AG04449 (cell line): ENCODE measurements around the gene COTL1.
A peak's percentile ranks its signal among the peaks of the same experiment; 100 is the strongest.
"Not testable (repeated sequence)": the region's sequence is repeated elsewhere in the genome, so short reads cannot be mapped to it uniquely, and the experiment has no call there.

Experiments used
- CTCF ChIA-PET: fragments of 350-600 bp; formaldehyde crosslinking; extraction: SDS; loops from one replicate; lab custom pipeline; 2021; ENCODE audit warnings: antibody characterized with exemption; lab: Yijun Ruan, JAX
- POLR2A ChIA-PET: fragments of 400-600, 350-600 bp; formaldehyde crosslinking; extraction: SDS; loops from one replicate; lab custom pipeline; 2020; ENCODE audit warnings: antibody characterized with exemption, inconsistent platforms; lab: Yijun Ruan, JAX
- DNase-seq: peaks from one replicate; pipeline ENCODE4 v3.0.0-alpha.2; 2010; ENCODE audit warnings: low read depth, low spot score
- H3K4me3 ChIP-seq: 2 replicates; pipeline ENCODE4 v1.5.1; 2011; ENCODE audit warnings: low read depth, mild to moderate bottlenecking, control low read depth, low read length
- TF ChIP-seq, protein P1 (sequence below): IDR thresholded peaks from one replicate; pipeline ENCODE4 v1.5.1; 2011; ENCODE audit warnings: mild to moderate bottlenecking, moderate library complexity, low read length, control low read depth, inconsistent platforms; ENCODE audit not compliant: insufficient read depth; ENCODE audit errors: missing control alignments

Gene COTL1

DNA sequence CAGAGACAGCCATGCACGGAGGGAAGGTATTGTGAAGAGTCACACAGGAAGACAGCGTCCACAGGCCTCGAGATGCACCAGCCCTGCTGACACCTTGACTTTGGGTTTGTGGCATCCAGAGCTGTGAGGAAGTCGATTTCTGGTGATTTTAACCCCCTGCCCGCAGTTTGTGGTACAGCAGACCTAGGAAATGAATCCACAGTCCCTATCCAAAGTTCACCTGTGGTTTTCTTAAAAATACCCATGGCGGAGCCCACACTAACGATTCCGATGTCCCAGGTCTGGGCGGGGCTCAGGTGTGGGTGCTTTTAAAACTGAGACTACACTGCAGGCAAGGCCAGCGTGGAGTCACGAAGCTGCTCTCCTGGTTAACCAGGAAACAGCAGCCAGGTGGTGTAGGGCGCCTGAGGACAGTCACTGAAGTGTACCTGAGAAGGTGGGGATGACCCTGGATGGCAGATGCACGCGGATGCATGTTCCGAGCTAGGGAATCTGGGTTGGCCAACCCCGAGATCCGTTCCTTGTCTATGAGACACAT lies 99.0 kb downstream of the COTL1 start:
- ChIA-PET CTCF (interaction anchor here (0.9 to 5.8 kb wide), 8 partner anchors 8 to 220 kb away, joined by 4 to 45 read pairs (median 10); no protein-coding TSS in a partner anchor), POLR2A (interaction anchor here (0.7 to 1.4 kb wide), 2 partner anchors 9 to 13 kb away, joined by 3 to 4 read pairs; no protein-coding TSS in a partner anchor)
- no peak overlapping the region for H3K4me3 ChIP-seq
- DNase-seq, result no peak
- TF ChIP-seq, protein P1, sequence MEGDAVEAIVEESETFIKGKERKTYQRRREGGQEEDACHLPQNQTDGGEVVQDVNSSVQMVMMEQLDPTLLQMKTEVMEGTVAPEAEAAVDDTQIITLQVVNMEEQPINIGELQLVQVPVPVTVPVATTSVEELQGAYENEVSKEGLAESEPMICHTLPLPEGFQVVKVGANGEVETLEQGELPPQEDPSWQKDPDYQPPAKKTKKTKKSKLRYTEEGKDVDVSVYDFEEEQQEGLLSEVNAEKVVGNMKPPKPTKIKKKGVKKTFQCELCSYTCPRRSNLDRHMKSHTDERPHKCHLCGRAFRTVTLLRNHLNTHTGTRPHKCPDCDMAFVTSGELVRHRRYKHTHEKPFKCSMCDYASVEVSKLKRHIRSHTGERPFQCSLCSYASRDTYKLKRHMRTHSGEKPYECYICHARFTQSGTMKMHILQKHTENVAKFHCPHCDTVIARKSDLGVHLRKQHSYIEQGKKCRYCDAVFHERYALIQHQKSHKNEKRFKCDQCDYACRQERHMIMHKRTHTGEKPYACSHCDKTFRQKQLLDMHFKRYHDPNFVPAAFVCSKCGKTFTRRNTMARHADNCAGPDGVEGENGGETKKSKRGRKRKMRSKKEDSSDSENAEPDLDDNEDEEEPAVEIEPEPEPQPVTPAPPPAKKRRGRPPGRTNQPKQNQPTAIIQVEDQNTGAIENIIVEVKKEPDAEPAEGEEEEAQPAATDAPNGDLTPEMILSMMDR, result no peak

DNA sequence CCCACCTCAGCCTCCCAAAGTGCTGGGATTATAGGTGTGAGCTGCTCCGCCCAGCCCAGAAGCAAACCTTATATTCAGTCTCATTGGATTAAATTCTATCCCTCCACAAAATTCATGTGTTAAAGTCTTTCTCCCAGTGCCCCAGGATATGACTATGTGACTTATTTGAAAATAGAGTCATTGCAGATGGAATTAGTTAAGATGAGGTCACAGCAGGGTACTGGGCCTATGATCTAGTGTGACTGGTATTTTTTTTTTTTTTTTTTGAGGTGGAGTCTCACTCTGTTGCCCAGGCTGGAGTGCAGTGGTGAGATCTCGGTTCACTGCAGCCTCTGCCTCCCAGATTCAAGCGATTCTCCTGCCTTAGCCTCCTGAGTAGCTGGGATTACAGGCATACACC lies 99.7 kb downstream of the COTL1 start:
- CTCF ChIA-PET, result interaction anchor here (1.0 to 5.8 kb wide), 6 partner anchors 11 to 105 kb away, joined by 3 to 45 read pairs (median 6); no protein-coding TSS in a partner anchor
- POLR2A ChIA-PET, result interaction anchor here (0.7 kb wide), 1 partner anchor 10 kb away, joined by 3 read pairs; no protein-coding TSS in a partner anchor
- peak; percentile 21 for DNase-seq
- not testable (repeated sequence) for H3K4me3 ChIP-seq

DNA sequence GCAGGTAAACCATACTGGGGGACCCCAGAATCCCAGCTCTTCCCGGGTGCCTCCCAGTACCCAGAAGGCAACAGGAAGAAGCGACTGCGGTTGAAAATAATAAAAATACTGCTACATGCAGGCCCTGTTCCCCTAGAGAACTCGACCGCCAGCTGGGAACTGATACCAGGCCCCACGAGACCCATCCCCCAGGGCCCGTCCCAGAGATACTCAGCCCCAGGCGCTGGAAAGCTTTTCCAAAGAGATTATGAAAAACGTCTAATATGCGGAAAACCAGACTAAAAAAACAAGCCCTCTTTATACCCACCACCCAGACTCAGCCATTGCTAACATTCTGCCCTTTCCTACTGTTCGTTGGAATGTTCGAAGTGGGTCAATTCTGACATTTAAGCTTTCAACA lies 100.5 kb downstream of the COTL1 start:
- no peak overlapping the region for H3K4me3 ChIP-seq
- TF ChIP-seq, protein P1, result no peak
- ChIA-PET CTCF (interaction anchor here (1.0 to 5.8 kb wide), 6 partner anchors 10 to 105 kb away, joined by 3 to 45 read pairs (median 6); no protein-coding TSS in a partner anchor), POLR2A (no interaction called here)
- DNase-seq, result no peak
